Fibroblast of lung (primary cell): Measurements from ENCODE around the gene SLC13A1.

Experiments used
- EZH2 ChIP-seq: IDR thresholded peaks from 2 replicates; pipeline ENCODE4 v1.5.1; 2012; ENCODE audit warnings: low read length, control low read depth, mild to moderate bottlenecking; ENCODE audit errors: missing control alignments
- TF ChIP-seq, protein P1 (sequence below), 2 donors: IDR thresholded peaks in 1 of 2; conservative IDR thresholded peaks in 1 of 2; 1 replicate in 1 of 2; 2 replicates in 1 of 2; pipeline ENCODE4 v1.5.1; 2011 to 2012; ENCODE audit warnings: low read length in 2 of 2, control low read depth in 1 of 2, inconsistent platforms in 1 of 2, low read depth in 1 of 2, mild to moderate bottlenecking in 1 of 2

GRCh38 chr7:123204206-123204835, 4.6 kb upstream of the SLC13A1 start:
- TF ChIP-seq, protein P1, sequence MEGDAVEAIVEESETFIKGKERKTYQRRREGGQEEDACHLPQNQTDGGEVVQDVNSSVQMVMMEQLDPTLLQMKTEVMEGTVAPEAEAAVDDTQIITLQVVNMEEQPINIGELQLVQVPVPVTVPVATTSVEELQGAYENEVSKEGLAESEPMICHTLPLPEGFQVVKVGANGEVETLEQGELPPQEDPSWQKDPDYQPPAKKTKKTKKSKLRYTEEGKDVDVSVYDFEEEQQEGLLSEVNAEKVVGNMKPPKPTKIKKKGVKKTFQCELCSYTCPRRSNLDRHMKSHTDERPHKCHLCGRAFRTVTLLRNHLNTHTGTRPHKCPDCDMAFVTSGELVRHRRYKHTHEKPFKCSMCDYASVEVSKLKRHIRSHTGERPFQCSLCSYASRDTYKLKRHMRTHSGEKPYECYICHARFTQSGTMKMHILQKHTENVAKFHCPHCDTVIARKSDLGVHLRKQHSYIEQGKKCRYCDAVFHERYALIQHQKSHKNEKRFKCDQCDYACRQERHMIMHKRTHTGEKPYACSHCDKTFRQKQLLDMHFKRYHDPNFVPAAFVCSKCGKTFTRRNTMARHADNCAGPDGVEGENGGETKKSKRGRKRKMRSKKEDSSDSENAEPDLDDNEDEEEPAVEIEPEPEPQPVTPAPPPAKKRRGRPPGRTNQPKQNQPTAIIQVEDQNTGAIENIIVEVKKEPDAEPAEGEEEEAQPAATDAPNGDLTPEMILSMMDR (conservative IDR thresholded peaks at IDR 0.05 in 1 of 2, IDR thresholded peaks at IDR 0.05 in 1 of 2; ENCODE audit: low read depth in 1 of 2, low read length in 2 of 2), result no peak
- TF ChIP-seq EZH2, result no peak
